GM21529 (cell line): ENCODE data around the gene USP49.

ENCODE experiments used
- ATAC-seq: cut with Tn5 transposase; IDR thresholded peaks from one replicate; pipeline ENCODE4 v1.9.1; 2021; ENCODE audit not compliant: unreplicated experiment

USP49 gene

DNA sequence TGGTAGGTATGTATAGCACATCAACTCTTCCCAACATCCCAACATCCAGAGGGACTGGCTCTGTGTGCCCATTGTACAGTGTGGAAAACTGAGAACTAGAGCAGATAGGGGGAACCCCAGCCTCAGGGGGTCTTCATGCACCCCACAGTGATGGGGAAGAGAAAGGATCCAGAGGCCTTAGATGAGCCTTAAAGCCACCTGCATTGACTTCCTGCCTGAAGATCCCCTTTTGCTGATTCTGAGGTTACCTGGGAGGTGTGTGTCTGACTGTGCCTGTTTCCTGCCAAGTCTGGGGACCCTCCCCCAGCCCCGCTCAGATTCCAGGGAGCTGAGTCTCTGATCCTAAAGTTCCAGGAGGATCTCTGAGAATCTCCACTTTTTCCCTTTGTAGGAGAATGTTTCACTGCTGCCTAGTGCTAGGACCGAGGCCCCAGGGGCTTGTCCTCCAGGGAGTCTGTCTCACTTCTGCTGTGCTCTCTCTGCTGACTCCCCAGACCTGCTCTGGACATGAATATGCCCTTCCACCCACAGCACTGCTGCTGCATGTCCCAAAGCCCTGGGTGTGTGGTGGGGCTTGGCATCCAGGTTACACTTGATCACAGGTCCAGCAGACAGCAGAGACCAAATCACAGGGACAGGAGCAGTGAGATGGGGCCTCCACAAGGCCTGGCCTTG is 135.1 kb downstream of the USP49 start:
- ATAC-seq, result no peak

DNA sequence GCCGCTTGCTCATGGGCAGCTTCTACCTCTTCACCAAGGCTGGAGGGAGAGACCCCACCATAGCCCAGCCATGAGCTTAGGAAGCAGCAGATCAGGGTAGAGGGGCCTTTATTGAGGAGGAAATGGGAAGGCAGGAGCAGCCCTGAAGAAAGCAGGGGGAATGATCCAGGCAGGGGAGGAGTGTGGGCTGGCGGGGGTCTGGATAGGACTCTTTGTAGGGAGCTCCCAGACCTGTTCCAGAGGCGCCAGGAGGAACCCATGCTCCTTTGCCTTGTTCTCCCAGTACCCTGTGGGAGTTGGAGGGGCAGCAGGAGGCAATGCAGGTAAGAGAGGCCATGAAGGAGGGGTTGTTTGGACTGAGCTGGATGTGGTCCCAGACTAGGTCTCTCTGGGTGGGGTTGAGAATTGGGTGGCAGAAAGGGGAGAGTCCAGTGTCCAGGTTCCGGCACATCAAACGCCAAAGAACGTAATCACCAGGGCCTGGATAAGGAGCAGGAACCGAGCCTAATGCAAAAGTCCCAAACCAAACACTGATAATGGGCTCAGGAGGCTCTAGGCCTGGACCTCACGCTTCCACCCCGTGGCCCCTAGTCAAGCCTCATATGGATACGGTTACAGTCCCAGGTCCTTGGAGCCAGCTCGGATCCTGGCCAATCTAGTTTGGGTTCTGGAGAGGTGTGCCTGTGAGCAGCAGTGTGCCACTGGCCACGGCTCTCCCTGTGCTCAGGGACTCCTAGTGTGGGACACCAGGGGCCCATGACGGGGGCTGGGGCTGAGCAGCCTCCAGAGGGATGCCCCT is 135.9 kb downstream of the USP49 start:
- ATAC-seq, result no peak

DNA sequence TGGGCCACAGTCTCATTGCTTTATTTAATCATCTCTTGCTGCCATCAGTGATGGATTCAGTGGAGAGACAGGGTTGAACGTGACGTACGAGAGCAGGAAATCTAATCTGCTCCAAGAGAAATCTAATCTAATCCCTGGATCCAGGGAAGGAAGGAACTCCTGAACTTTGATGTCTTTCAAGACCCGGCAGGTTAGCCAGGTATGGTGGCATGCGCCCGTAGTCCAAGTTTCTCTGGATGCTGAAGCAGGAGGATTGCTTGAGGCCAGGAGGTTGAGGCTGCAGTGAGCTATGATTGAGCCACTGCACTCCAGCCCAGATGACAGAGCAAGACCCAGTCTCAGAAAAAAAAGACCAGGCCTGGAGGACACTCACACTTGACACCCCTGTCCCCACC is 136.5 kb downstream of the USP49 start:
- no peak for ATAC-seq

DNA sequence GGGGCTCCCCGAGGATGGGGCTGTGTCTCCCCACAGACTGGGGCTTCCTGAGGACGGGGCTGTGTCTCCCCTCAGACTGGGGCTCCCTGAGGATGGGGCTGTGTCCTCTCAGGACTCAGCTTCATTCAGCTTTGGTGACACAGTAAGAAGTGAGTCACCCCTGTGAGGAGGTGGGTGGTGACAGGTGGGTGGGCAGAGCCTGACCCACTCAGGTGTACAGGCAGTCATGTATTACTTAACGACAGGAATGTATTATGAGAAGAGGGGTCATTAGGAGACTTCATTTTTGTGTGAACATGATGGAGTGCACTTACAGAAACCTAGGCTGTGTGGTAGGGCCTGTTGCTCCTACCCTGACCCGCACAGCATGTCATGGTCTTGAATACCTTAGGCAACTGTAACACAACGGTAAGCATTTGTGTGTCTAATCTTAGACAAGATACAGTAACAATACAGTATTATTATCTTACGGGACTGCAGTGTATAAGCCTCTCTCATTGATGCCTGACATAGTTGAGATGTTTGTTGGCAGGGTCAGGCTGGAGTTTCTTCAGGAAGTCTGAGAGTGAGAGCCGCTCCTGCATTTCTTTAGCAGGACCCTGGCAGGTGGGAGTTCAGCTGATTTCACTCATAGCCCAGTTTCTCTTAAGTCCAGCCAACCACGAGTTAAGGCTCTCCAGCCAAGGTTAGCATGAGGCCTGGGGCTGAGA is 137.1 kb downstream of the USP49 start:
- ATAC-seq, result no peak

DNA sequence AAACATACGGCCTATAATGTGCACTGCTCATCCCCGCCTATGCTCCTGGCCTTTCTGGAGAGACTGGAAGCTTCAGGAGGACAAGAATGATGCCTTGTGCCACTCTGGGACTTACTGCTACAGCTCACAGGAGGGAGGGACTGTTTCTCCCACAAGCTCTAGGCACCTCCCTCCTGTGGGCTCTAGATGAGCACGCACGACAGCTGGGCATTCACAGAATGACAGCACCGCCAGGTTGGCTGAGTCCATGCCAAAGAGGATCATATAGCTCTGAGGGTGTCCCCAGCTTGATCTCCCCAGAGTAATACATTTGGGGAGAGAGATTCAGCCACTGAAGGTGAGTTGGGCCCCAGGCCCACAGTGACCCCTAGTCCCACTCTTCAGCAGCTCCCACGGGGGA is 137.9 kb downstream of the USP49 start:
- no peak for ATAC-seq

DNA sequence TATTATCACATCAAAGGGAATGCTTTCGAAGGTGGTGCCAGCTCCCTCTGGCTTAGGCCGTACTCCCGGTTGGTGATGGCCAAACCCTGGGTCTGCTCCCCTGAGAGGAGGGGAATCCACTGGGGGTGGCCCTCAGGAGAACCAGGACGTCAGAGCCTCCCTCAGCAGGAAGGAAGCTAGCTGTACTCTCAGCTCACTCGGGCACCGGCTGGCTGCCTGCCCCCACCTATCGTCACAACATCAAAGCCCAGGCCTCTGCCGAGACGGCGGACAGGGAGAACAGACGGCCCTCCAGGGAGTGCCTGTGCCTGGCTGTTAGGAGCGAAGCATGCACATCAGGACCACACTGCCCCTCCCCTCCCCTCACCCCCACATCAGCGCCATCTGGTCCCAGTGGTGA is 138.8 kb downstream of the USP49 start:
- no peak for ATAC-seq

DNA sequence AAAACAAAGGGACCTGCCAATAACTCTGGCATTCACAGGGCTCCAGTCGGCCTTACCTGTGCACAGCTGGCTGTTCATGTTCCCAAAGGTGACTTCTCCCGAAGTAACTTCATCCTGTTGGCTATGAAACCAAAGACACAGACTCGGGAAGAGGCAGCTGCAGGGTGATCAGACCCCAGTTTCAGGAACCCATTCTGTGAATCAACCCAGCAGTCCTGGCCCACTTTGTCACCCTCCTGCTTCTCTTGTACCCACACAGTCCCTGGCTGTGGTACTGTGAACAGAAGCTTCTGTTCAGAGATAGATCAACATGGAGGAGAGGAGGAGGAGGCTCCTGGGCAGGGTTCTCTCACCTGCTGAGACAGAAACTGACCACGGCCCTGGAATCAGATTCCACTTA is 139.3 kb downstream of the USP49 start:
- ATAC-seq, result no peak

DNA sequence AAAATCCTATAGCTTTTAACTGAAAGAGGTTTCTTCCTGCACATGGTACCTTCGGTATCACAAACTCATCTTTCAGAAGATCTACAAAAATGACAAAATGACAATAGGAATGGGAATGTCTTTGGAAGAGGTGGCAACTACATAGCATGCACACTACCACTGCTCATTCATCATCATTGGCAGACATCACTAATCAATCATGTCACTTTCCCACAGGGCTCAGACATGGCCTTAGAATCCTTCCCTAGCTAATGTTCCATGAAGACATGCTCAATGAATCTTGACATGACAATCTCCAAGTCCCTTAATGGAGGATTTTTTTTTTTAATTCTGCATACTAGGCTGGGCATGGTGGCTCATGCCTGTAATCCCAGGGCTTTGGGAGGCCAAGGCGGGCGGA is 144.8 kb downstream of the USP49 start:
- ATAC-seq, result no peak

DNA sequence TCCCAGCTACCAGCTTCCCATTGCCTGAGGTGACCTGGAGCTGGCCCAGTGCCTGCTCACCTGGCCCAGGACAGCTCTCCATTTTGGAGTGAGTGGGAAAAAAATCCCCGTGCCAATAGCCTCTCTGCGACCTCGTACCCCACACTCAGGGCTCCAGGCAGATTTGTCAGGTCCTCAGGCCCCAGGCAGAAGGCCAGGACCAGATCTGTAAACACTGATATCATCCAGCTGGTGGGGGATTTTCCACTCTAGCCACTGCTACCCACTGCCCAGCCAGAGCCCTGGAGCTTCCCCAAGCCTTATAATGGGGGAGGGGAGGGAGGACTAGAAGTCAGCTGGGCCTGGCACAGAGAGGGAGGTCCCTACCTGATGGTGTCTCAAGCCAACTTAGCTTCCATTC is 146.6 kb downstream of the USP49 start:
- ATAC-seq, result no peak

DNA sequence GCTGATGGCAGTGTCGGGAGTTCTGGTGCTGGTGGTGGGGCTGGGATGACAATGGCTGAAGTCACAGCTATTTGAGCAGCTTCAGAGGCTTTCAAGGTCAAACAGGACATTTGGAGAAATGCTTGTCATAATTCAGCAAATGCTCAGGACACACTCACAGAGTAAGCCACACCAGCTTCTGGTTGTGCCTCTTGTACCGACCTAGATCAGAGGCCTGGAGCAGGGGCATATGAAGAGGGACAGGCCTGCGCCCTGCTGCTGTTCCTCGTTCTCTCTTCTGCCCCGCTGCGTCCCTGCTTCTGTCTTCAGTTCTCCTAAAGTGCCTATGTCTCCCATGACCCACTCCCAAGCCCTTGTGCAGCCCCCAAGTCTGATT is 147.1 kb downstream of the USP49 start:
- ATAC-seq, result no peak

DNA sequence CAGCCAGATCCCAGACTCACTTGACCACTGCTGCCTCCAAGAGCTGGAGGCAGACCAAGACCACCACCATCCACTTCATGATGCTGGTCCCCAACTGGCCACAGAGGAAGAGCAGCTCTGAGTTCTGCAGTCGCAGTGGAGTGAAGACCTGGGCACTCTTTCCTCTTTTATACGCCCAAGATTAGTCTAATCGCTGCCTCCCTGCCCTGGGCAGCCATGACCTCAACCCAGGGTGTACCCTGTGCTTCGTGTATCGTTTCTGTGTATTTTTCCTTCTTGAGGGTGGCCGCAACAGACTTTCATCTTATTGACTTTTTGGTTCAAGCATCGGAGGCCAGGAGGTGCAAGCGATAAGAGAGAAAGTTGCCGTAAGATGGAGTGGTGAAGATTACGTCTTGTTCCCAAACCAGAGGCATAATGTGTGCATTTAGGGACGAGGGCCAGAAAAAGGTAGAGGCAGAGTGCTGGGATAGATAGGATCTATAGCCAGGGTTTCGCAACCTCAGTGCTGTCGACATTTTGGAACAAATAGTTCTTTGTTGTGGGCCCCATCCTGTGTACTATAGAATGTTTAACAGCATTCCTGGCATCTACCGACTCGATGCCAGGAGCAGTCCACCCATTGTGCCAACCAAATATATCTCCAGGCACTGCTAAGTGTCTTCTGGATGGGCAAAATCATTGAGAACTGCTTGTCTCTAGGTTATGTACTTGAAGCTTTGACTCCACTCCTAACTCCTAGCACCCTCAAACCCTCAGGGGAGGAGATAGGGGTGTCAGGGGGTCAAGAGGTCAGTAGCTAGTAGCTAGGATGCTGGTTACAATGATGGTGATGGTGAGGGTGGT is 147.7 kb downstream of the USP49 start, which contains the start of gene PGC:
TSS of gene PGC (minus strand) at position 142 of the 846 bp plus-strand sequence. CDS start at position 79, 63 bp downstream.
- no peak for ATAC-seq

DNA sequence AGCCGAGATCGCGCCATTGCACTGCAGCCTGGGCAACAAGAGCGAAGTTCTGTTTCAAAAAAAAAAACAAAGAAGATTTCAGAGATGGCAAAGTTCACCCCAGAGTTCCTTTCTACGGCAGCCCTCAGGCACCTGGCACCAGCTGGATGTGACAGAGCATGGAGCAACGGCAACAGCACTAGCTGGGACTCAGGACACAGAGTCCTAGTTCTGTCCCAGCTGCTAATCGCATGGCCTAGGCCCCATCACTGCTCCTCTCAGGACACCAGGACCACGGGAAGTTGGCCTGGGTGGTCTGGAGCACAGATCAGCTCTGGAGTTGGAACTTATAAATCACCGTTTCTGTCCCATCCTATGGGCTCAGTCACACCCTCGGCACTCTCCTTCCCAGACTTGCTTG is 149.1 kb downstream of the USP49 start:
- no peak for ATAC-seq

DNA sequence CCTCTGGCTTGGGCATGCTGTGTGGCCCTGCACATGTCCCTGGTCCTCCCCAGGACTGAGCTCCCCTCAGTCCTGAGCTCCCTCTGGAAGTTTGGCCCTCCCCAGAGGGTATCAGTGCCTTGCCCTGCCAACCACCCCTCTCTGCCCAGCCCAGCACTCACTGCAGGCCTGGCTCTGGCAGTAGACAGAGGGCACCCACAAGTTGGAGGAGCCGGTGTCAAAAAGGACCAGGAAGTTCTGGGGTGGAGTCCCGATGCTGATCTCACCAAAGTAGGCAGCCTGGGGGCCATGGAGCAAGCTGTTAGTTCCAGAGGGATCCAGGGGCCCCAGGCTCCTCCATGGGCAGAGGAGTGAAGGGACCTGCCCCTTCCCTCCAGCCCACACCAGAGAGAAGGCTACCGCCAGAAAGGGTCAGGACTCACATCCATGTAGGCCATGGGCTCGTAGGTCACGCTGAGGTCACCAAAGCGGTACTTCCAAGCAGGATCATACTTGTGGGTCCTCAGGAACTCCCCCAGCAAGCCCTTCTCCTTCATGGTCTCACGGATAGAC is 150.9 kb downstream of the USP49 start:
- no peak for ATAC-seq

DNA sequence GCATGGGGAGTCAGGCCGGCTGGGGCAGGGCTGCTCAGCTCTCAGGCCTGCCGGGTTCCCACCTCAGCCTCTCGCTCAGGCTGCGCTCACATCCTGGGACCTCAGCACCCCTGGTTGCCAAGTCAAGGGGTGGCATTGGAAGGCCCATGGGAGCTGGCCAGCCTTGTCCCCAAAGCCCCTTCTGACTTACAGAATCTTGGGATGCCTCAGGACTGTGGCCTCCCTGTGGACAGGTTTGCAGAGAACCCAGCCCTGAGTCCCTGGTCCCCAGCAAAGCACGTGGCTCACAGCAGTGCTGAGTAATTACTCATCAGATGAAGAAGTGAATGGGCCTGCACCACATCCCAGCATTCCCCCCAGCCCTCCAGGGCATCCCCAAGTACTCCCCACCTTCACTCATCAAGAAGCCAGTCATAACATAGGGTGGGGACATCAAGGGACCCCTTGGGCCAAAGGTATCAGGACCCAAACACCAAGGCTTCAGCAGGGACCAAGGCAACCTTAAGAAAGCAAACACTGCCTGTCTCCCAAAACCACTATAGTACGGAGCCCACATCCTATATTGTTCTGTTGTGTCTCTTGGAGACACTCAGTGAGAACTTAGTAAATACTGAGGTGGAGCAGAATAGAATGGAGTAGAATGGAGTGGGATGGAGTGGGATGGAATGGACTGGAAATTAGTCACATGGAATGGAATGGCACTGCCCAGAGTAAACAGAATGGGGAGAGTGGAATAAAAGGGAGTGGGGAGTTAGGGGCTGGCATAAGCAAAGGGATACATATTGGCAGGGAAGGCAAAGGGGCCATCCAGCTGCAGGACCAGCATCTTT is 151.6 kb downstream of the USP49 start:
- ATAC-seq, result no peak

DNA sequence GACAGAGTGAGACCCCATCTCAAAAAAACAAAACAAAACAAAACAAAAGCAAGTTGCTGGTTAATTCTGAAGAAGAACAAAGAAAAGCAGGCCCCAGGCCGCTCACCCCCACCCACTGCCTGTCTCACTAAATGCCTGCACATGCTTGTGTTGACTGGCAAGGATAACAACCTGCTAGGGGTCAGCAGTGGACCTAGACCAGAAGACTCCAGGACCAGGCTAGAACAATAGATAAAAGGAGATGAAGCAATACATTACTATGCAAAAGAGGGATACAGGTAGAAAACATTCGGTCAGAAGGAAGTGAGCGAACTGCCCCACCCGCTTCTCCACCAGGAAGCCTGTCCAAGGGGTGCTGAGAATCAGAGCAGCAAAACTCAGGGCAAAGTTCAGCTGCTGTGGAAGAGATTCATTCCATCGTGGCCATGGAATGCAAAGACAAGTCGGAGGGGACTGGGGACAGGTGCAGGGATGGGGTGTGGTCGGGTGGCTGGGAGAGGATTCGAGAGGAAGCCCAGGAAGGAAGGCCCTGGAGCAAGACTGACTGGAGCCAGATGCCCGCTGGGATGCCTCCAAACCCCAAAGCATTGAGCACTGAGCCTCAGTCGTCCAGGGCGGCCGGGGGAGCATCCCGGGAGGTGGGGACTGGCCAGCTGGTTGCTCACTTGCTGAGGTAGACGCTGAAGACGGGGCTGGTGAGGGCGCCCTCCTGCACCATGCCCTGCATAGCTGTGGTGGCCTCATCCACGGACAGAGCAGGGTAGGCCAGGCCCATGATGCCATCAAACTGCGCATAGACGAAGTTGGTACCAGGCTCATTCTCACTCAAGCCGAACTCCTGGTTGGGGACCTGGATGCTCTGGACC is 153.3 kb downstream of the USP49 start:
- no peak for ATAC-seq

DNA sequence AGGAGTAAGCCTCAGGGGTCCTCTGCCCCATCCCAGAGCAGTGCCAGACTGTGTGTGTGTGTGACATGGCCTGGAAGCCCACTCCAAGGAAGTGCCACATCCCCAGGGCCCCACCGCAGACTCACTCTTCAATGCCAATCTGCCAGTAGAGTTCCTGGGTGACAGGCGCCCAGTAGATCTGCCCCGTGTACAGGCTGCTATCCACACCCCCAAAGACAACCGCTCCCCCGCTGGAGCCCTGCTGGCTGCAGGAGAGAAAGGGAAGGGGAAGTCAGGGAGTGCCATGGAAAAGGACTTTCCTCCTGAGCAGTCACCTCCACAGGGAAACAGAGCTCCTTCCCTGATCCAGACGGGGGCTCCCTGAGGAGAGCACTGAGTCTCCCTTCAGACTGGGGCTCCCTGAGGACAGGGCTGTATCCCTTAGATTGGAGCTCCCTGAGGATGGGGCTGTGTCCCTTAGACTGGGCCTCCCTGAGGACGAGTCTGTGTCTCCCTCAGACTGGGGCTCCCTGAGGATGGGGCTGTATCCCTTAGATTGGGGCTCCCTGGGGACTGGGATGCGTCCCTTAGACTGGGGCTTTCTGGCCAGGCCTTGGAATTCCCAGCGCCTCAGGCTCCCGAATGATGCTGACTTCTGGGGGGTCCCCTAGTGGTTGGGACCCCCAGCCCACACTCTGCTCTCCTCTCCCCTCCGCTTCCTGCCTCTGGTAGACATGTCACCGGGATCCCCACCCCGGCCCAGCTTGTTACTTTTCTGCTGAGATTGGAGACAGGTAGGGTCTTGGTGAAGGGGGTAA is 154.6 kb downstream of the USP49 start:
- no peak for ATAC-seq
